Upper lobe of left lung (tissue), 4 donors: ENCODE data around the gene ARG2.

Experiments
- CTCF ChIP-seq, 6 experiments: fragments of 450-650 bp in 4 of 6; fragments of 200-600 bp in 2 of 6; sonication (generic) in 2 of 6; IDR thresholded peaks; one replicate each; pipeline ENCODE4 v1.5.1; 2016 to 2019; ENCODE audit warnings: antibody characterized with exemption in 6 of 6
- EP300 ChIP-seq, 4 donors: sonication (generic); formaldehyde crosslinking; IDR thresholded peaks; one replicate each; pipeline ENCODE4 v1.5.1; 2017; ENCODE audit warnings: antibody characterized with exemption in 4 of 4, control low read depth in 2 of 4
- POLR2A ChIP-seq, 4 donors: fragments of 450-650 bp; IDR thresholded peaks; one replicate each; pipeline ENCODE4 v1.5.1; 2016 to 2017; ENCODE audit warnings: antibody characterized with exemption in 4 of 4, mild to moderate bottlenecking in 2 of 4
- POLR2AphosphoS5 ChIP-seq, 2 donors: sonication (generic); formaldehyde crosslinking; IDR thresholded peaks; one replicate each; pipeline ENCODE4 v1.5.1; 2017; ENCODE audit warnings: antibody characterized with exemption in 2 of 2

DNA sequence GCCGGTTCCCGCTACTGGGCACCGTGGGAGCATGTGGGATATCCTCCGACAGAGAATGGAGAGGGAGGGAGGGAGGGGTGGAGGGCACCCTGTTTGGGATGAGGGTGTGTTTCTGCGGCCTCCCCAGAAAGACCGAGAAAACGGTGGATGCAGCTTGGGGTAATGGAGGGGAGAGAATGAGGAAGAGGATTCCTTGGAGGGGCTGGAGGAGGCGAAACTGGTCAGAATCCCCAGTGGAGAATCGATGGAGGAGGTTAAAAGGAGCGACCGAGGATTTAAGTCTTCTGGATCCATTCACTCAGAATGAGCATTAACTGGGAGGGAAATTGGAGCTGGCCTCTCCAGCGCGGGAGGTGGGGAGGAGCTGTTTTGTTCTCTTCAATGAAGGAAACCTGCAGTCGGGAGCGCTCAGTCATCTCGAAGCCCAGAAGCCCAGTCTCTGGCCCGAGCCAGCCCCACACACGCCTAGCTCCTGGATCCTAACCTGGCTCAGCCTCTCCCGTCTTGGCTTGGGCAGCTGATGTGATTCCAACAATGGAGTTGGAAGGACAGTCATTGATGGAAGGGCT is 581 bp downstream of the ARG2 start:
- TF ChIP-seq CTCF (IDR thresholded peaks at IDR 0.05): no peak
- TF ChIP-seq EP300 (IDR thresholded peaks at IDR 0.05): no peak
- no peak for TF ChIP-seq POLR2AphosphoS5 (IDR thresholded peaks at IDR 0.05)
- TF ChIP-seq POLR2A (IDR thresholded peaks at IDR 0.05): no peak
